Measurements from ENCODE around the gene AATK.

DNA sequence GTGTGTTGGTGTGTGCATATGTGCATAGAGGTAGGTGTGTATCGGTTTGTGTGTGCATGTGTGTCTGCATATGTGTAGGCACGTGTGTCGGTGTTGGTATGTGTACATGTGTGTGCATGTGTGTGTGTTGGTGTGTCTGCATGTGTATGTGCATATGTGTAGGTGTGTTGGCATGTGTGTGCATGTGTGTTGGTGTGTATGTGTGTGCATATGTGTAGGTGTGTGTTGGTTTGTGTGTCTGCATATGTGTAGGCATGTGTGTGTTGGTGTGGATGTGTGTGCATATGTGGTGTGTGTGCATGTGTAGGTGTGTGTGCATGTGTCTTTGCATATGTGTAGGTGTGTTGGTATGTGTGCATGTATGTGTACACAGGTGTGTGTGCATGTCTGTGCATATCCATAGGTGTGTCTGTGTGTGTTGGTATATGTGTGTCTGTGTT lies 3.9 kb upstream of the AATK start:
- TF ChIP-seq, protein P1, sequence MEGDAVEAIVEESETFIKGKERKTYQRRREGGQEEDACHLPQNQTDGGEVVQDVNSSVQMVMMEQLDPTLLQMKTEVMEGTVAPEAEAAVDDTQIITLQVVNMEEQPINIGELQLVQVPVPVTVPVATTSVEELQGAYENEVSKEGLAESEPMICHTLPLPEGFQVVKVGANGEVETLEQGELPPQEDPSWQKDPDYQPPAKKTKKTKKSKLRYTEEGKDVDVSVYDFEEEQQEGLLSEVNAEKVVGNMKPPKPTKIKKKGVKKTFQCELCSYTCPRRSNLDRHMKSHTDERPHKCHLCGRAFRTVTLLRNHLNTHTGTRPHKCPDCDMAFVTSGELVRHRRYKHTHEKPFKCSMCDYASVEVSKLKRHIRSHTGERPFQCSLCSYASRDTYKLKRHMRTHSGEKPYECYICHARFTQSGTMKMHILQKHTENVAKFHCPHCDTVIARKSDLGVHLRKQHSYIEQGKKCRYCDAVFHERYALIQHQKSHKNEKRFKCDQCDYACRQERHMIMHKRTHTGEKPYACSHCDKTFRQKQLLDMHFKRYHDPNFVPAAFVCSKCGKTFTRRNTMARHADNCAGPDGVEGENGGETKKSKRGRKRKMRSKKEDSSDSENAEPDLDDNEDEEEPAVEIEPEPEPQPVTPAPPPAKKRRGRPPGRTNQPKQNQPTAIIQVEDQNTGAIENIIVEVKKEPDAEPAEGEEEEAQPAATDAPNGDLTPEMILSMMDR (optimal IDR thresholded peaks at IDR 0.05 in 1 of 3, IDR thresholded peaks at IDR 0.05 in 1 of 3, conservative IDR thresholded peaks at IDR 0.05 in 1 of 3; ENCODE audit: extremely low read depth in 1 of 3, insufficient read depth in 2 of 3, low read length in 3 of 3): no peak
- TF ChIP-seq EZH2 (IDR thresholded peaks at IDR 0.05; ENCODE audit: low read length): no peak

All from keratinocyte (primary cell).